Mesenteric fat pad (tissue), 1 donor: Measurements from ENCODE around the gene C1orf232. TPM values are rescaled to one million over a fixed set of nuclear protein-coding genes. Genes with fewer than 3 reads are reported as not detected.

Source experiments
- DNase-seq: peaks from one replicate; pipeline ENCODE4 v3.0.0-alpha.2; 2020; ENCODE audit warnings: low spot score
- total RNA-seq: library from RNA; stranded (reverse); fragmentation: NEBNext Ultra II Directional; extraction: Animal tissue kit (Norgen Biotek cat#: 25700); gene quantifications from one replicate; pipeline ENCODE4 v1.2.1, GENCODE V29; 2021
- donor health status: DM: yes; HTN: yes; CAD: no.

Gene C1orf232
- total RNA-seq, 1 donor from 2014 or later: not detected

- DNase-seq: no peak
These were observed 43.4 kb downstream of the C1orf232 start for GRCh38 chr1:26125382-26125781.

GRCh38 chr1:26124418-26125331 lies 44.1 kb downstream of the C1orf232 start:
- no peak for DNase-seq

GRCh38 chr1:26122988-26123973 lies 45.5 kb downstream of the C1orf232 start:
- DNase-seq: no peak

GRCh38 chr1:26121854-26122773 lies 46.6 kb downstream of the C1orf232 start:
- DNase-seq: no peak

- no peak for DNase-seq
These were observed 48.7 kb downstream of the C1orf232 start for GRCh38 chr1:26119892-26120608.

- DNase-seq: no peak
These were observed 54.4 kb downstream of the C1orf232 start for GRCh38 chr1:26114165-26114927.

Other genes with a start within 250 kb of the C1orf232 start
- gene PAFAH2, start 170.9 kb downstream of the C1orf232 start, total RNA-seq: 6.8 TPM
- not detected for gene EXTL1, start 147.2 kb downstream of the C1orf232 start, total RNA-seq
- gene SLC30A2, start 122.8 kb downstream of the C1orf232 start, total RNA-seq: not detected
- gene TRIM63, start 101.3 kb downstream of the C1orf232 start, total RNA-seq: 0.26 TPM
- gene PDIK1L, start 57.1 kb downstream of the C1orf232 start, total RNA-seq: 6.4 TPM
- gene FAM110D, start 9.9 kb downstream of the C1orf232 start, total RNA-seq: 6.3 TPM
- gene ZNF593, start 945 bp upstream of the C1orf232 start, total RNA-seq: 32.7 TPM
- not detected for gene ZNF593OS, start 2.9 kb upstream of the C1orf232 start, total RNA-seq
- gene CNKSR1, start 8.5 kb upstream of the C1orf232 start, total RNA-seq: 1.7 TPM
- gene CATSPER4, start 21.6 kb upstream of the C1orf232 start, total RNA-seq: not detected
- 3.5 TPM for gene CEP85, start 65.2 kb upstream of the C1orf232 start, total RNA-seq
- gene SH3BGRL3, start 111.1 kb upstream of the C1orf232 start, total RNA-seq: 229 TPM
- 22.2 TPM for gene UBXN11, start 137.7 kb upstream of the C1orf232 start, total RNA-seq
- 27.1 TPM for gene CD52, start 149.0 kb upstream of the C1orf232 start, total RNA-seq
- 0.06 TPM for gene CRYBG2, start 185.2 kb upstream of the C1orf232 start, total RNA-seq
- gene ZNF683, start 203.8 kb upstream of the C1orf232 start, total RNA-seq: not detected
- not detected for gene LIN28A, start 241.9 kb upstream of the C1orf232 start, total RNA-seq